ENCODE measurements around the gene AKT3.
"Not testable (repeated sequence)": the region's sequence is repeated elsewhere in the genome, so short reads cannot be mapped to it uniquely, and the experiment has no call there.

The AKT3 gene

GRCh38 chr1:243883551-243883950 lies 33.5 kb upstream of the AKT3 start:
- no peak for TF ChIP-seq CTCF (IDR thresholded peaks at IDR 0.05; ENCODE audit: control insufficient read depth, insufficient read depth, low read depth, low read length, missing control alignments)
- DNase-seq (ENCODE audit: low read depth): no peak
- no peak overlapping the region for H3K4me3 ChIP-seq (ENCODE audit: control insufficient read depth, low read depth, low read length)

- no peak overlapping the region for H3K4me3 ChIP-seq (ENCODE audit: control insufficient read depth, low read depth, low read length)
- DNase-seq (ENCODE audit: low read depth): peak; percentile 39
- TF ChIP-seq CTCF (IDR thresholded peaks at IDR 0.05; ENCODE audit: control insufficient read depth, insufficient read depth, low read depth, low read length, missing control alignments): no peak
Observed at GRCh38 chr1:243882276-243882675, 32.2 kb upstream of the AKT3 start.

GRCh38 chr1:243877058-243877457 lies 27.0 kb upstream of the AKT3 start:
- not testable (repeated sequence) for H3K4me3 ChIP-seq (ENCODE audit: control insufficient read depth, low read depth, low read length); DNase-seq (ENCODE audit: low read depth)

GRCh38 chr1:243855616-243856318 lies 5.7 kb upstream of the AKT3 start:
- no peak for TF ChIP-seq CTCF (IDR thresholded peaks at IDR 0.05; ENCODE audit: control insufficient read depth, insufficient read depth, low read depth, low read length, missing control alignments)
- DNase-seq (ENCODE audit: low read depth): no peak
- H3K4me3 ChIP-seq (ENCODE audit: control insufficient read depth, low read depth, low read length): no peak overlapping the region

GRCh38 chr1:243851765-243852164 lies 1.7 kb upstream of the AKT3 start:
- no peak for DNase-seq (ENCODE audit: low read depth)
- H3K4me3 ChIP-seq (ENCODE audit: control insufficient read depth, low read depth, low read length): no peak overlapping the region
- TF ChIP-seq CTCF (IDR thresholded peaks at IDR 0.05; ENCODE audit: control insufficient read depth, insufficient read depth, low read depth, low read length, missing control alignments): no peak

- DNase-seq (ENCODE audit: low read depth): no peak
- H3K4me3 ChIP-seq (ENCODE audit: control insufficient read depth, low read depth, low read length): peak overlapping the region; percentile 59
- TF ChIP-seq CTCF (IDR thresholded peaks at IDR 0.05; ENCODE audit: control insufficient read depth, insufficient read depth, low read depth, low read length, missing control alignments): no peak
Observed at GRCh38 chr1:243851257-243851756, 1.3 kb upstream of the AKT3 start.

GRCh38 chr1:243850452-243851256 lies 611 bp upstream of the AKT3 start:
- DNase-seq (ENCODE audit: low read depth): peak; percentile 14
- peak overlapping the region; percentile 59 for H3K4me3 ChIP-seq (ENCODE audit: control insufficient read depth, low read depth, low read length)
- no peak for TF ChIP-seq CTCF (IDR thresholded peaks at IDR 0.05; ENCODE audit: control insufficient read depth, insufficient read depth, low read depth, low read length, missing control alignments)

Measured in AG09309 (cell line).